GM12878 (cell line): Measurements from ENCODE around the gene ZNF282.

Source experiments
- EGR1 ChIP-seq, 2 experiments: IDR thresholded peaks; 1 replicate in 1 of 2; 2 replicates in 1 of 2; pipeline ENCODE4 v1.6.1; 2011 to 2012; ENCODE audit warnings: low read depth in 2 of 2, low read length in 2 of 2, borderline replicate concordance in 1 of 2, mild to moderate bottlenecking in 1 of 2, moderate library complexity in 1 of 2
- MAX ChIP-seq: IDR thresholded peaks from 2 replicates; pipeline ENCODE4 v1.6.1; 2012; ENCODE audit warnings: low read depth, low read length, improper control_type of control experiment
- REST ChIP-seq: IDR thresholded peaks from 2 replicates; pipeline ENCODE4 v1.6.1; 2012; ENCODE audit warnings: mild to moderate bottlenecking, low read depth, low read length
- TAF1 ChIP-seq: IDR thresholded peaks from 2 replicates; pipeline ENCODE4 v1.6.1; 2011; ENCODE audit warnings: mild to moderate bottlenecking, low read depth, low read length, borderline replicate concordance
- ZBTB11 ChIP-seq: fragments of 450-650 bp; formaldehyde crosslinking; IDR thresholded peaks from 2 replicates; pipeline ENCODE4 v1.5.0; 2022; ENCODE audit warnings: mild to moderate bottlenecking, missing genetic modification characterization

GRCh38 chr7:149267733-149268132, 72.4 kb downstream of the ZNF282 start:
- no peak for TF ChIP-seq TAF1
- TF ChIP-seq REST: no peak
- no peak for TF ChIP-seq MAX
- no peak for TF ChIP-seq EGR1 (IDR thresholded peaks at IDR 0.05; ENCODE audit: borderline replicate concordance in 1 of 2, low read depth in 2 of 2, low read length in 2 of 2)
- no peak for TF ChIP-seq ZBTB11 (CRISPR knock-in tag)
